Measurements from ENCODE around the gene ECHS1. TPM values are rescaled to one million over a fixed set of nuclear protein-coding genes. Genes with fewer than 3 reads are reported as not detected.

The ECHS1 gene
- total and polyA plus RNA-seq, 9 of the 15 experiments (the other 6 are each of a cell fraction or from before 2014, with no cell fraction given) = 16.6 to 100 (median 68.1) TPM

DNA sequence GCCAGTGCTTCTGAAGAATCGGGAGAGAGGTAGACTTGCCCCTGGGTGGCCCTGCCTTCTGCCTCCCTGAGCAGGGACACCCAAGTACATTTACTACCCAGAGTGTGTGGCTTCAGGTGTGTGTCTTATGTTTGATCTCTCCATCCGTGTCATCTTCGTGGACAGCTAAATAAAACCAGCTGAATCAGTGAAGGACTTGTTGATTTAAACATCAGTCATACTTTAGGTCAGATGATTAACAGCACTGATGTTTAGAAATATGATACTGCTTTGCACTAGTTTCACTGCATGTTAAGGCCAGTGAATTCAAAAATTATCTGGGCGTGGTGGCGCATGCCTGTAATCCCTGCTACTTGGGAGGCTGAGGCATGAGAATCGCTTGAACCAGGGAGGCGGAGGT lies 24.8 kb upstream of the ECHS1 start:
- no TSS peak for BruUV-seq (replicated peaks)
- ATAC-seq = no peak
- POLR2A ChIA-PET = interaction anchor here (0.7 kb wide), 1 partner anchor 8 kb away, joined by 3 read pairs; no protein-coding TSS in a partner anchor
- no peak for DNase-seq (ENCODE audit: extremely low read depth in 1 of 4, low spot score in 3 of 4)
- CTCF ChIA-PET (ENCODE audit: low intra/inter-chr PET ratio) = no interaction called here
- Histone ChIP-seq H3K36me3 (ENCODE audit: control insufficient read depth, insufficient read depth, low read length) (peaks cover 46% of the 10 kb centered on the region; the same call in 2 of the 3 replicates), H3K79me2 (ENCODE audit: control insufficient read depth, insufficient read depth, low read length) (peaks cover 20% of the 10 kb centered on the region), H3K4me1 (replicated peaks in 1 of 2; ENCODE audit: control insufficient read depth in 2 of 2, insufficient read depth in 2 of 2, low read length in 2 of 2) (peaks cover 5 to 34% of the 10 kb centered on the region in 2 experiments; a peak in 4 of 5 replicates), H3K27ac (ENCODE audit: extremely low read depth, low read depth, low read length) (no peak overlapping the region), H4K20me1 (replicated peaks; ENCODE audit: control insufficient read depth, insufficient read depth, low read length) (no peaks in the 10 kb centered on the region), H3K4me3 (no peak overlapping the region), H2AFZ (ENCODE audit: low read depth, low read length) (no peak overlapping the region), H3K9me3 (replicated peaks; ENCODE audit: control insufficient read depth, insufficient read depth, low read depth, low read length) (no peaks in the 10 kb centered on the region), H3K27me3 (ENCODE audit: control insufficient read depth in 2 of 2, insufficient read depth in 2 of 2, low read length in 2 of 2) (no peaks in the 10 kb centered on the region), H3K9ac (ENCODE audit: insufficient read depth in 1 of 2, low read depth in 2 of 2, low read length in 2 of 2) (no peak overlapping the region), H3K9me1 (ENCODE audit: control insufficient read depth, insufficient read depth, low read length) (no peaks in the 10 kb centered on the region), H3K4me2 (ENCODE audit: insufficient read depth, low read length) (no peak overlapping the region)
- in situ Hi-C loops (cut with MboI) (no loop called here), intact Hi-C loops (cut with micrococcal nuclease) (loop anchor here (10.0 kb wide), 1 partner anchor 73 kb away; no protein-coding TSS in a partner anchor)
- WGBS (ENCODE audit: insufficient coverage, low coverage, missing lambda C conversion rate) = 96% methylated on average over 6 of the region's 7 CpGs
- no peak for FAIRE-seq
- TF ChIP-seq PRMT5 (CRISPR knock-in tag; IDR thresholded peaks at IDR 0.05) = no peak
- no peak for TF ChIP-seq EGR1 (conservative IDR thresholded peaks at IDR 0.05)
- TF ChIP-seq HNRNPUL1 (IDR thresholded peaks at IDR 0.05; ENCODE audit: low read length) = no peak
- no peak for TF ChIP-seq ZNF551 (CRISPR knock-in tag; IDR thresholded peaks at IDR 0.05)
- TF ChIP-seq MBD2 (IDR thresholded peaks at IDR 0.05; ENCODE audit: borderline replicate concordance, low read depth) = no peak
- no peak for TF ChIP-seq NBN (IDR thresholded peaks at IDR 0.05; ENCODE audit: low read depth)
- no peak for TF ChIP-seq RFX7 (CRISPR knock-in tag; IDR thresholded peaks at IDR 0.05)
- no peak for TF ChIP-seq EHMT2 (IDR thresholded peaks at IDR 0.05)
- TF ChIP-seq, protein P1, sequence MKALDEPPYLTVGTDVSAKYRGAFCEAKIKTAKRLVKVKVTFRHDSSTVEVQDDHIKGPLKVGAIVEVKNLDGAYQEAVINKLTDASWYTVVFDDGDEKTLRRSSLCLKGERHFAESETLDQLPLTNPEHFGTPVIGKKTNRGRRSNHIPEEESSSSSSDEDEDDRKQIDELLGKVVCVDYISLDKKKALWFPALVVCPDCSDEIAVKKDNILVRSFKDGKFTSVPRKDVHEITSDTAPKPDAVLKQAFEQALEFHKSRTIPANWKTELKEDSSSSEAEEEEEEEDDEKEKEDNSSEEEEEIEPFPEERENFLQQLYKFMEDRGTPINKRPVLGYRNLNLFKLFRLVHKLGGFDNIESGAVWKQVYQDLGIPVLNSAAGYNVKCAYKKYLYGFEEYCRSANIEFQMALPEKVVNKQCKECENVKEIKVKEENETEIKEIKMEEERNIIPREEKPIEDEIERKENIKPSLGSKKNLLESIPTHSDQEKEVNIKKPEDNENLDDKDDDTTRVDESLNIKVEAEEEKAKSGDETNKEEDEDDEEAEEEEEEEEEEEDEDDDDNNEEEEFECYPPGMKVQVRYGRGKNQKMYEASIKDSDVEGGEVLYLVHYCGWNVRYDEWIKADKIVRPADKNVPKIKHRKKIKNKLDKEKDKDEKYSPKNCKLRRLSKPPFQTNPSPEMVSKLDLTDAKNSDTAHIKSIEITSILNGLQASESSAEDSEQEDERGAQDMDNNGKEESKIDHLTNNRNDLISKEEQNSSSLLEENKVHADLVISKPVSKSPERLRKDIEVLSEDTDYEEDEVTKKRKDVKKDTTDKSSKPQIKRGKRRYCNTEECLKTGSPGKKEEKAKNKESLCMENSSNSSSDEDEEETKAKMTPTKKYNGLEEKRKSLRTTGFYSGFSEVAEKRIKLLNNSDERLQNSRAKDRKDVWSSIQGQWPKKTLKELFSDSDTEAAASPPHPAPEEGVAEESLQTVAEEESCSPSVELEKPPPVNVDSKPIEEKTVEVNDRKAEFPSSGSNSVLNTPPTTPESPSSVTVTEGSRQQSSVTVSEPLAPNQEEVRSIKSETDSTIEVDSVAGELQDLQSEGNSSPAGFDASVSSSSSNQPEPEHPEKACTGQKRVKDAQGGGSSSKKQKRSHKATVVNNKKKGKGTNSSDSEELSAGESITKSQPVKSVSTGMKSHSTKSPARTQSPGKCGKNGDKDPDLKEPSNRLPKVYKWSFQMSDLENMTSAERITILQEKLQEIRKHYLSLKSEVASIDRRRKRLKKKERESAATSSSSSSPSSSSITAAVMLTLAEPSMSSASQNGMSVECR (CRISPR knock-in tag; IDR thresholded peaks at IDR 0.05) = no peak
- no peak for TF ChIP-seq MAFK (IDR thresholded peaks at IDR 0.05; ENCODE audit: low read length)
- TF ChIP-seq KDM1A (IDR thresholded peaks at IDR 0.05) = no peak
- TF ChIP-seq JUND (IDR thresholded peaks at IDR 0.05; ENCODE audit: borderline replicate concordance, low read depth, low read length) = no peak
- TF ChIP-seq JUND (tag; IDR thresholded peaks at IDR 0.05; ENCODE audit: borderline replicate concordance, low read depth, low read length) = no peak
- TF ChIP-seq, protein P2, sequence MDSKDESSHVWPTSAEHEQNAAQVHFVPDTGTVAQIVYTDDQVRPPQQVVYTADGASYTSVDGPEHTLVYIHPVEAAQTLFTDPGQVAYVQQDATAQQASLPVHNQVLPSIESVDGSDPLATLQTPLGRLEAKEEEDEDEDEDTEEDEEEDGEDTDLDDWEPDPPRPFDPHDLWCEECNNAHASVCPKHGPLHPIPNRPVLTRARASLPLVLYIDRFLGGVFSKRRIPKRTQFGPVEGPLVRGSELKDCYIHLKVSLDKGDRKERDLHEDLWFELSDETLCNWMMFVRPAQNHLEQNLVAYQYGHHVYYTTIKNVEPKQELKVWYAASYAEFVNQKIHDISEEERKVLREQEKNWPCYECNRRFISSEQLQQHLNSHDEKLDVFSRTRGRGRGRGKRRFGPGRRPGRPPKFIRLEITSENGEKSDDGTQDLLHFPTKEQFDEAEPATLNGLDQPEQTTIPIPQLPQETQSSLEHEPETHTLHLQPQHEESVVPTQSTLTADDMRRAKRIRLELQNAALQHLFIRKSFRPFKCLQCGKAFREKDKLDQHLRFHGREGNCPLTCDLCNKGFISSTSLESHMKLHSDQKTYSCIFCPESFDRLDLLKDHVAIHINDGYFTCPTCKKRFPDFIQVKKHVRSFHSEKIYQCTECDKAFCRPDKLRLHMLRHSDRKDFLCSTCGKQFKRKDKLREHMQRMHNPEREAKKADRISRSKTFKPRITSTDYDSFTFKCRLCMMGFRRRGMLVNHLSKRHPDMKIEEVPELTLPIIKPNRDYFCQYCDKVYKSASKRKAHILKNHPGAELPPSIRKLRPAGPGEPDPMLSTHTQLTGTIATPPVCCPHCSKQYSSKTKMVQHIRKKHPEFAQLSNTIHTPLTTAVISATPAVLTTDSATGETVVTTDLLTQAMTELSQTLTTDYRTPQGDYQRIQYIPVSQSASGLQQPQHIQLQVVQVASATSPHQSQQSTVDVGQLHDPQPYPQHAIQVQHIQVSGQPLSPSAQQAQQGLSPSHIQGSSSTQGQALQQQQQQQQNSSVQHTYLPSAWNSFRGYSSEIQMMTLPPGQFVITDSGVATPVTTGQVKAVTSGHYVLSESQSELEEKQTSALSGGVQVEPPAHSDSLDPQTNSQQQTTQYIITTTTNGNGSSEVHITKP (IDR thresholded peaks at IDR 0.05; ENCODE audit: partially characterized antibody) = no peak
- TF ChIP-seq, protein P3, sequence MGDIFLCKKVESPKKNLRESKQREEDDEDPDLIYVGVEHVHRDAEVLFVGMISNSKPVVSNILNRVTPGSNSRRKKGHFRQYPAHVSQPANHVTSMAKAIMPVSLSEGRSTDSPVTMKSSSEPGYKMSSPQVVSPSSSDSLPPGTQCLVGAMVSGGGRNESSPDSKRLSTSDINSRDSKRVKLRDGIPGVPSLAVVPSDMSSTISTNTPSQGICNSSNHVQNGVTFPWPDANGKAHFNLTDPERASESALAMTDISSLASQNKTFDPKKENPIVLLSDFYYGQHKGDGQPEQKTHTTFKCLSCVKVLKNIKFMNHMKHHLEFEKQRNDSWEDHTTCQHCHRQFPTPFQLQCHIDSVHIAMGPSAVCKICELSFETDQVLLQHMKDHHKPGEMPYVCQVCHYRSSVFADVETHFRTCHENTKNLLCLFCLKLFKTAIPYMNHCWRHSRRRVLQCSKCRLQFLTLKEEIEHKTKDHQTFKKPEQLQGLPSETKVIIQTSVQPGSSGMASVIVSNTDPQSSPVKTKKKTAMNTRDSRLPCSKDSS (IDR thresholded peaks at IDR 0.05; ENCODE audit: low read depth, partially characterized antibody) = no peak
- no peak for TF ChIP-seq EP300 (IDR thresholded peaks at IDR 0.05; ENCODE audit: low read length)
